Fibroblast of pulmonary artery (primary cell): Measurements from ENCODE around the gene PIEZO1.

Source experiments
- DNase-seq: peaks from one replicate; pipeline ENCODE4 v3.0.0-alpha.2; 2010; ENCODE audit warnings: low read depth
- H3K4me3 ChIP-seq: replicated peaks from 2 replicates; pipeline ENCODE4 v1.5.1; 2011; ENCODE audit warnings: low read depth, mild to moderate bottlenecking, control low read depth, low read length, moderate library complexity
- CTCF ChIP-seq: IDR thresholded peaks from 2 replicates; pipeline ENCODE4 v1.5.1; 2011; ENCODE audit warnings: mild to moderate bottlenecking, control low read depth, low read length, inconsistent platforms; ENCODE audit errors: missing control alignments

PIEZO1 gene

GRCh38 chr16:88739139-88739976 lies 45.7 kb downstream of the PIEZO1 start:
- no peak overlapping the region for H3K4me3 ChIP-seq
- no peak for DNase-seq
- TF ChIP-seq CTCF: no peak

- DNase-seq: no peak
- no peak for TF ChIP-seq CTCF
These were observed 46.6 kb downstream of the PIEZO1 start for GRCh38 chr16:88738151-88739084.

GRCh38 chr16:88737298-88738150 lies 47.5 kb downstream of the PIEZO1 start:
- peak; percentile 68 for DNase-seq
- TF ChIP-seq CTCF: peak; percentile 54
- no peak overlapping the region for H3K4me3 ChIP-seq

More at GRCh38 chr16:88738151-88739084, 46.6 kb downstream of the PIEZO1 start:
- H3K4me3 ChIP-seq: no peak overlapping the region

GRCh38 chr16:88736496-88736895 lies 48.5 kb downstream of the PIEZO1 start:
- no peak for DNase-seq
- TF ChIP-seq CTCF: no peak
- no peak overlapping the region for H3K4me3 ChIP-seq

GRCh38 chr16:88736088-88736487 lies 48.9 kb downstream of the PIEZO1 start:
- no peak overlapping the region for H3K4me3 ChIP-seq
- no peak for TF ChIP-seq CTCF
- no peak for DNase-seq

- no peak for TF ChIP-seq CTCF
- DNase-seq: no peak
- no peak overlapping the region for H3K4me3 ChIP-seq
These were observed 49.4 kb downstream of the PIEZO1 start for GRCh38 chr16:88735616-88736015.
